AG04449 (cell line): Measurements from ENCODE around the gene PXYLP1.

Experiments
- CTCF ChIA-PET: fragments of 350-600 bp; formaldehyde crosslinking; extraction: SDS; loops from one replicate; lab custom pipeline; 2021; ENCODE audit warnings: antibody characterized with exemption; lab: Yijun Ruan, JAX
- POLR2A ChIA-PET: fragments of 400-600, 350-600 bp; formaldehyde crosslinking; extraction: SDS; loops from one replicate; lab custom pipeline; 2020; ENCODE audit warnings: antibody characterized with exemption, inconsistent platforms; lab: Yijun Ruan, JAX
- DNase-seq: peaks from one replicate; pipeline ENCODE4 v3.0.0-alpha.2; 2010; ENCODE audit warnings: low read depth, low spot score
- H3K4me3 ChIP-seq: 2 replicates; pipeline ENCODE4 v1.5.1; 2011; ENCODE audit warnings: low read depth, mild to moderate bottlenecking, control low read depth, low read length
- CTCF ChIP-seq: IDR thresholded peaks from one replicate; pipeline ENCODE4 v1.5.1; 2011; ENCODE audit warnings: mild to moderate bottlenecking, moderate library complexity, low read length, control low read depth, inconsistent platforms; ENCODE audit not compliant: insufficient read depth; ENCODE audit errors: missing control alignments

Gene PXYLP1

GRCh38 chr3:141285570-141285969 is 53.9 kb downstream of the PXYLP1 start:
- CTCF ChIA-PET = interaction anchor here (0.9 to 1.5 kb wide), 4 partner anchors 17 to 54 kb away, joined by 3 to 5 read pairs (median 3); partner anchors contain the start of gene PXYLP1
- no peak for TF ChIP-seq CTCF
- no peak overlapping the region for H3K4me3 ChIP-seq
- DNase-seq = no peak
- POLR2A ChIA-PET = no interaction called here

- no peak overlapping the region for H3K4me3 ChIP-seq
- TF ChIP-seq CTCF = no peak
- CTCF ChIA-PET = interaction anchor here (1.2 to 1.8 kb wide), 2 partner anchors 17 to 22 kb away, joined by 3 to 11 read pairs; no protein-coding TSS in a partner anchor
- DNase-seq = no peak
- POLR2A ChIA-PET = no interaction called here
These were observed 55.2 kb downstream of the PXYLP1 start for GRCh38 chr3:141286856-141287255.

GRCh38 chr3:141287326-141287725 is 55.7 kb downstream of the PXYLP1 start:
- H3K4me3 ChIP-seq = no peak overlapping the region
- ChIA-PET CTCF (interaction anchor here (1.2 to 1.8 kb wide), 3 partner anchors 17 to 172 kb away, joined by 3 to 11 read pairs (median 4); no protein-coding TSS in a partner anchor), POLR2A (no interaction called here)
- DNase-seq = no peak
- TF ChIP-seq CTCF = no peak

GRCh38 chr3:141288336-141288990 is 56.8 kb downstream of the PXYLP1 start:
- H3K4me3 ChIP-seq = no peak overlapping the region
- CTCF ChIA-PET = interaction anchor here (1.4 to 4.9 kb wide), 3 partner anchors 15 to 171 kb away, joined by 4 to 42 read pairs (median 11); no protein-coding TSS in a partner anchor
- no peak for TF ChIP-seq CTCF
- POLR2A ChIA-PET = no interaction called here
- no peak for DNase-seq

- no peak for TF ChIP-seq CTCF
- DNase-seq = no peak
- H3K4me3 ChIP-seq = no peak overlapping the region
- ChIA-PET POLR2A (no interaction called here), CTCF (interaction anchor here (1.2 to 4.9 kb wide), 3 partner anchors 14 to 58 kb away, joined by 3 to 42 read pairs (median 6); partner anchors contain the start of gene PXYLP1)
These were observed 57.7 kb downstream of the PXYLP1 start for GRCh38 chr3:141289228-141289772.
